Measurements from ENCODE around the gene MAD1L1. TPM values are rescaled to one million over a fixed set of nuclear protein-coding genes. Genes with fewer than 3 reads are reported as not detected.

MAD1L1 gene
- total RNA-seq, 2 experiments from 2014 or later, result 157 to 160 TPM

DNA sequence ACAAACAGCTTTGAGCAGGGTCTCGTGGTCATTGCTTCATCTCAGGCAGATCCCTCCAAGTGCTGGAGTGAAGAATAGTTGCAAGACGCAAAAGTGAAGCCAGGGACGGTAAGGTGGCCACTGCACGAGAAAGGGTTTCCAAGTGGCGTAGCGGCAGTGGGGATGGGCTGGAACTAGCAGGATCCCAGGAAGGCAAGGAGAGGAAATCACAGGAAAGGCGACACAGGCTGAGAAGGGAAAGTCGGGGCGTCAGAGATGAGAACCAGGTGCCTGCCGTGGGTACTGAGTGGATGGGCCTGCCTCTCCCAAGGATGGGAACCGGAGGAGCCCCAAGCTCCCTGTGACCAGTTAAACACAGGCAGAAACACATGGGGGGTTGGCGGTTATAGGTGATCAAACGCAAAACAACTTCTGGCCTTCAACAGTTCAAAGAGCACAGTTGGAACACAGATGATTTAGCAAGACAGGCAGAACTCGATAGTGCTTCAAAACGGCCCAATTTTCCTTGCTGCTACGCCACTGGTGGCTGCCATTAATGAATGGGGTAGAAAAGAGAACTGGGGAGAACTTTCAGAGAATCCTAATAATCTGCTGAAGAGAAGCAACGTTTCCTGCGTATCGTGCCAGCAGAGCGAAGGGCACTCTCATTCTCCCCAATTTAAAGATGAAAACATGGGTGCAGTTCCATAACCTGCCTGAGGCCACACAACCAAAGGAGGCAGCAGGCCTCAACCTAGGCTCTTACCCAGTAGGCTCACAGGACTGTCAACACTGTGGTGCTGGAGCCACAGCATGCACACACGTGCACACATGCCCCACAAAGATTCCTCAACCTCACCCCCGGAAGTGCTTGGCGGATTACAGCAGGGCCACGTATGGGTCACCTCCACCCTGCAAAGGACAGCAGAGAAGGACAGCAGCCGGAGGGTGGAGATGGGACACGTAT lies 61.9 kb downstream of the MAD1L1 start:
- POLR2A ChIA-PET, result no interaction called here
- H3K9me3 Mint-ChIP-seq, result no peaks in the 10 kb centered on the region
- CTCF ChIA-PET, result no interaction called here

GRCh38 chr7:2169923-2170575 lies 62.7 kb downstream of the MAD1L1 start:
- ChIA-PET CTCF (no interaction called here), POLR2A (no interaction called here)
- Histone ChIP-seq H3K27ac (ENCODE audit: low read depth in 1 of 2, low read length in 2 of 2) (no peak overlapping the region), H3K4me1 (ENCODE audit: insufficient read depth, low read length) (no peaks in the 10 kb centered on the region), H3K36me3 (ENCODE audit: insufficient read depth, low read length) (no peaks in the 10 kb centered on the region), H3K9me3 (ENCODE audit: control insufficient read depth in 1 of 2, insufficient read depth in 1 of 2, low read length in 2 of 2) (no peaks in the 10 kb centered on the region), H3K27me3 (ENCODE audit: control insufficient read depth in 1 of 2, insufficient read depth in 2 of 2, low read length in 2 of 2) (no peaks in the 10 kb centered on the region), H3K4me3 (ENCODE audit: low read length) (no peak overlapping the region)
- intact Hi-C loops (cut with DNase I, micrococcal nuclease), result no loop called here
- no peaks in the 10 kb centered on the region for H3K9me3 Mint-ChIP-seq
- no peak for ATAC-seq (ENCODE audit: poor library complexity)
- no peak overlapping the region for H3K4me3 Mint-ChIP-seq
- H3K27me3 Mint-ChIP-seq, result no peaks in the 10 kb centered on the region
- H3K27ac Mint-ChIP-seq, result no peak overlapping the region
- TF ChIP-seq CTCF (IDR thresholded peaks at IDR 0.05), result no peak
- no peaks in the 10 kb centered on the region for H3K4me1 Mint-ChIP-seq (ENCODE audit: low read depth)
- H3K36me3 Mint-ChIP-seq (ENCODE audit: low read depth), result peaks cover 62% of the 10 kb centered on the region
- DNase-seq, result no peak

More for the DNA sequence above, 61.9 kb downstream of the MAD1L1 start:
- Mint-ChIP-seq H3K27me3 (no peaks in the 10 kb centered on the region), H3K36me3 (ENCODE audit: low read depth) (peaks cover 55% of the 10 kb centered on the region), H3K4me3 (no peak overlapping the region), H3K27ac (no peak overlapping the region), H3K4me1 (ENCODE audit: low read depth) (no peaks in the 10 kb centered on the region)
- H3K4me3 ChIP-seq (ENCODE audit: low read length), result no peak overlapping the region
- H3K27ac ChIP-seq (ENCODE audit: low read depth in 1 of 2, low read length in 2 of 2), result no peak overlapping the region
- H3K27me3 ChIP-seq (ENCODE audit: control insufficient read depth in 1 of 2, insufficient read depth in 2 of 2, low read length in 2 of 2), result no peaks in the 10 kb centered on the region
- DNase-seq (no peak), ATAC-seq (ENCODE audit: poor library complexity) (no peak)
- H3K36me3 ChIP-seq (ENCODE audit: insufficient read depth, low read length), result no peaks in the 10 kb centered on the region
- intact Hi-C loops (cut with DNase I, micrococcal nuclease), result no loop called here
- H3K4me1 ChIP-seq (ENCODE audit: insufficient read depth, low read length), result no peaks in the 10 kb centered on the region
- no peaks in the 10 kb centered on the region for H3K9me3 ChIP-seq (ENCODE audit: control insufficient read depth in 1 of 2, insufficient read depth in 1 of 2, low read length in 2 of 2)
- no peak for TF ChIP-seq CTCF (IDR thresholded peaks at IDR 0.05)

- Mint-ChIP-seq H3K4me3 (no peak overlapping the region), H3K9me3 (no peaks in the 10 kb centered on the region), H3K27me3 (no peaks in the 10 kb centered on the region), H3K36me3 (ENCODE audit: low read depth) (peaks cover 52% of the 10 kb centered on the region), H3K4me1 (ENCODE audit: low read depth) (no peaks in the 10 kb centered on the region), H3K27ac (no peak overlapping the region)
- ATAC-seq (ENCODE audit: poor library complexity), result no peak
- H3K27me3 ChIP-seq (ENCODE audit: control insufficient read depth in 1 of 2, insufficient read depth in 2 of 2, low read length in 2 of 2), result no peaks in the 10 kb centered on the region
- CTCF ChIA-PET, result no interaction called here
- no peak overlapping the region for H3K27ac ChIP-seq (ENCODE audit: low read depth in 1 of 2, low read length in 2 of 2)
- H3K4me3 ChIP-seq (ENCODE audit: low read length), result no peak overlapping the region
- DNase-seq, result no peak
- H3K9me3 ChIP-seq (ENCODE audit: control insufficient read depth in 1 of 2, insufficient read depth in 1 of 2, low read length in 2 of 2), result no peaks in the 10 kb centered on the region
- no peak for TF ChIP-seq CTCF (IDR thresholded peaks at IDR 0.05)
- POLR2A ChIA-PET, result no interaction called here
- H3K36me3 ChIP-seq (ENCODE audit: insufficient read depth, low read length), result no peaks in the 10 kb centered on the region
- no peaks in the 10 kb centered on the region for H3K4me1 ChIP-seq (ENCODE audit: insufficient read depth, low read length)
- intact Hi-C loops (cut with DNase I, micrococcal nuclease), result no loop called here
Measured at GRCh38 chr7:2168615-2169311, 64.0 kb downstream of the MAD1L1 start.
